Caco-2 (cell line): Measurements from ENCODE around the gene TEX13A. TPM values are rescaled to one million over a fixed set of nuclear protein-coding genes. Genes with fewer than 3 reads are reported as not detected.

Experiments
- BruUV-seq: library from RNA; stranded (reverse); fragments of 400-500 nt; replicated peaks from 2 replicates; lab custom pipeline; 2021; lab: Mats Ljungman, UMichigan
- CTCF ChIA-PET: fragments of 300-600 bp; sonication (Branson Sonifier 250); formaldehyde crosslinking; loops from one replicate; lab custom pipeline; 2022; ENCODE audit warnings: antibody characterized with exemption; lab: Charles Lee
- POLR2A ChIA-PET: fragments of 300-600 bp; sonication (Branson Sonifier 250); formaldehyde crosslinking; loops from one replicate; lab custom pipeline; 2022; ENCODE audit warnings: antibody characterized with exemption; lab: Charles Lee
- DNase-seq, 2 experiments: peaks; one replicate each; pipeline versions ENCODE4 v3.0.0 to v3.0.0-alpha.2; 2020 to 2022
- H3K27me3 ChIP-seq: replicated peaks from 2 replicates; pipeline ENCODE4 v1.6.0; 2011; ENCODE audit warnings: low read length; ENCODE audit not compliant: control insufficient read depth, insufficient read depth
- H3K36me3 ChIP-seq: 2 replicates; pipeline ENCODE4 v1.5.1; 2011; ENCODE audit warnings: low read length; ENCODE audit not compliant: control insufficient read depth, insufficient read depth
- H3K4me1 ChIP-seq: fragments of 250-450 bp; sonication (Bioruptor Pico); 2 replicates; pipeline ENCODE4 v1.5.1; 2020; ENCODE audit warnings: mild to moderate bottlenecking
- H3K4me3 ChIP-seq: 2 replicates; pipeline ENCODE4 v1.5.1; 2011; ENCODE audit warnings: low read depth, mild to moderate bottlenecking, control low read depth, low read length
- H3K9me3 ChIP-seq: fragments of 250-450 bp; sonication (Bioruptor Pico); 2 replicates; pipeline ENCODE4 v1.5.1; 2020; ENCODE audit warnings: mild to moderate bottlenecking, moderate library complexity
- H3K27ac Mint-ChIP-seq: one replicate; pipeline ENCODE4 v1.8.0; 2022; ENCODE audit warnings: mixed read lengths; ENCODE audit not compliant: unreplicated experiment
- H3K27me3 Mint-ChIP-seq: one replicate; pipeline ENCODE4 v1.8.0; 2022; ENCODE audit warnings: mixed read lengths; ENCODE audit not compliant: insufficient read depth, unreplicated experiment
- H3K36me3 Mint-ChIP-seq: one replicate; pipeline ENCODE4 v1.8.0; 2022; ENCODE audit warnings: mild to moderate bottlenecking, mixed read lengths; ENCODE audit not compliant: insufficient read depth, unreplicated experiment
- H3K4me1 Mint-ChIP-seq: one replicate; pipeline ENCODE4 v1.8.0; 2022; ENCODE audit warnings: low read depth, mixed read lengths; ENCODE audit not compliant: unreplicated experiment
- H3K4me3 Mint-ChIP-seq: one replicate; pipeline ENCODE4 v1.8.0; 2022; ENCODE audit warnings: mild to moderate bottlenecking, moderate library complexity, mixed read lengths; ENCODE audit not compliant: unreplicated experiment
- H3K9me3 Mint-ChIP-seq: one replicate; pipeline ENCODE4 v1.8.0; 2022; ENCODE audit warnings: mixed read lengths; ENCODE audit not compliant: unreplicated experiment
- intact Hi-C: fragments of 100-400 bp; cut with micrococcal nuclease; formaldehyde crosslinking; loops from one replicate; pipeline ENCODE4 v1.10.0; 2022; ENCODE audit not compliant: unreplicated experiment
- total RNA-seq: library from RNA; stranded (reverse); gene quantifications from 2 replicates; pipeline ENCODE4 v1.2.3, GENCODE V29; 2022
- TF ChIP-seq, protein P1 (sequence below), 2 experiments: fragments of 200-600 bp in 1 of 2; IDR thresholded peaks; 1 replicate in 1 of 2; 2 replicates in 1 of 2; pipeline versions ENCODE4 v1.5.1 to v1.8.0; 2011 to 2022; ENCODE audit warnings: antibody characterized with exemption in 1 of 2, control low read depth in 1 of 2, inconsistent platforms in 1 of 2, low read depth in 1 of 2, low read length in 1 of 2, mild to moderate bottlenecking in 1 of 2, moderate library complexity in 1 of 2; ENCODE audit not compliant: insufficient read depth in 1 of 2, severe bottlenecking in 1 of 2, unreplicated experiment in 1 of 2

TEX13A gene
- total RNA-seq, 1 experiment from 2014 or later, result not detected

DNA sequence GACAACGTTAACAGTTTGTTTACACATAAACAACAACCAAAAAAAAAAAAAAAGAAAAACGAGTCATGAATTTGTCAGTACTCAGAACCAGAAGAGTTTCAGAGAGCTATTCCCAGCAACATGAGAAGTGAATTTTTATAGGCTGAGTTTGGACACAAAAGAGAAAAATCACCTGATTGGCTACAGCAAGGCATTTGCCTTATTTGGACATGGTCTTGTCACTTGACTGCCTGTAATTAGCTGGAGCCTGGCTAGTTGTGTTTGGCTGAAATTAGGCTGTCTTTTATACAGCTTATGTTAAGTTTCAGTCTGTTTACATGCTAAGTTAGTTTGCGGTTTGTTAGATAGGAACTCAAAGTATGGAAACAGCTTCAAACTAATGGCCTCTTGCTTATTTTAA is 880 bp upstream of the TEX13A start:
- H3K4me1 Mint-ChIP-seq, result no peaks in the 10 kb centered on the region
- no peak for DNase-seq
- no peak overlapping the region for H3K27ac Mint-ChIP-seq
- no peaks in the 10 kb centered on the region for H3K9me3 ChIP-seq
- H3K27me3 Mint-ChIP-seq, result no peaks in the 10 kb centered on the region
- no peak overlapping the region for H3K4me3 Mint-ChIP-seq
- ChIA-PET POLR2A (no interaction called here), CTCF (no interaction called here)
- intact Hi-C loops, result no loop called here
- BruUV-seq, result no TSS peak
- H3K4me1 ChIP-seq, result no peaks in the 10 kb centered on the region
- TF ChIP-seq, protein P1, sequence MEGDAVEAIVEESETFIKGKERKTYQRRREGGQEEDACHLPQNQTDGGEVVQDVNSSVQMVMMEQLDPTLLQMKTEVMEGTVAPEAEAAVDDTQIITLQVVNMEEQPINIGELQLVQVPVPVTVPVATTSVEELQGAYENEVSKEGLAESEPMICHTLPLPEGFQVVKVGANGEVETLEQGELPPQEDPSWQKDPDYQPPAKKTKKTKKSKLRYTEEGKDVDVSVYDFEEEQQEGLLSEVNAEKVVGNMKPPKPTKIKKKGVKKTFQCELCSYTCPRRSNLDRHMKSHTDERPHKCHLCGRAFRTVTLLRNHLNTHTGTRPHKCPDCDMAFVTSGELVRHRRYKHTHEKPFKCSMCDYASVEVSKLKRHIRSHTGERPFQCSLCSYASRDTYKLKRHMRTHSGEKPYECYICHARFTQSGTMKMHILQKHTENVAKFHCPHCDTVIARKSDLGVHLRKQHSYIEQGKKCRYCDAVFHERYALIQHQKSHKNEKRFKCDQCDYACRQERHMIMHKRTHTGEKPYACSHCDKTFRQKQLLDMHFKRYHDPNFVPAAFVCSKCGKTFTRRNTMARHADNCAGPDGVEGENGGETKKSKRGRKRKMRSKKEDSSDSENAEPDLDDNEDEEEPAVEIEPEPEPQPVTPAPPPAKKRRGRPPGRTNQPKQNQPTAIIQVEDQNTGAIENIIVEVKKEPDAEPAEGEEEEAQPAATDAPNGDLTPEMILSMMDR (IDR thresholded peaks at IDR 0.05; ENCODE audit: insufficient read depth in 1 of 2, low read depth in 1 of 2, low read length in 1 of 2, severe bottlenecking in 1 of 2, unreplicated experiment in 1 of 2), result no peak
- H3K36me3 Mint-ChIP-seq, result no peaks in the 10 kb centered on the region
- no peaks in the 10 kb centered on the region for H3K9me3 Mint-ChIP-seq
- H3K27me3 ChIP-seq, result no peaks in the 10 kb centered on the region
- no peaks in the 10 kb centered on the region for H3K36me3 ChIP-seq
- no peak overlapping the region for H3K4me3 ChIP-seq

DNA sequence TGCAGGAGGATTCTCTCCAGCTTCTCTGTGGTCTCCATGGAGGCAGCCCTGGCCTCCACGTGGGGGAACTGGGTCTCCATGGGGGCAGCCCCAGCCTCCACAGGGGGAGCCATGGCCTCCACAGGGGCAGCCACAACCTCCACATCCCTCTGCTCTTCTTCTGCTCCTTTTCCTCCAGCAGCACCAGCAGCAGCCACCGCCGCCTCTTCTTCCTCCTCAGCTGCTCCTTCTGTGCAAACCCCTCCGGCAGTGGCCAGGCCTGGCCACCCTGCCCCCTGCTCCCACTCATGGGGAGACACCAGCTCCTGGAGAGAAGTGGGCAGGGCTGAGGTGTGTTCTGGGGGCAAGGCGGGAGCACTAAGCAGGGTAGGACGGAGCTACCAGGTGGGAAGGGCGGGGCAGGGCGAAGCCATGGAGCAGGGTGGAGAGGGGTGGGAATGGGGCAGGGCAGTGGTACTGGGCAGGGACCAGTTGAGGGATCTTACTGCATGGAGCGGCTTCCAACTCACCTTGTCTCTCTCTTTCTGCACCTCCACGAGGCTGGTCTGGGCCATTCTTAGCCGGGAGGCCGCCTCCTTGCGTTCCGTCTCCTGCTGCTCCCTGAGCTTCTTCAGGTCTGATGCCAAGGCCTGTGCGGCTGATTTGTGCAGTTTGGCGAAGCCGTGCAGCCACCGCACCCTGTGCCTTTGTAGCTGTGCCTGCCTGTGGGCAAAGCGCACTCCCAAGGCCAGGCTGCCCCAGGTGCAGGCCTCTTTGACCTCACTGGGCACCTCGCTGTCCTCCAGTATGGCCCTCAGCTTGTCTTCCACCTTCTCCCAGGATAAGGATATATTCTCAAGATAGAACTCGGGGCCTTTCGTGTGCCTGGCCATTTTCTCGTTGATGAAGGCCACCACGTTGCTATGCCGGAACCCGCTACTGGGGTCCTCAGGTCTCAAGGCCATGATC is 766 bp downstream of the TEX13A start:
- Mint-ChIP-seq H3K4me1 (no peaks in the 10 kb centered on the region), H3K27ac (no peak overlapping the region), H3K27me3 (no peaks in the 10 kb centered on the region), H3K4me3 (no peak overlapping the region), H3K9me3 (no peaks in the 10 kb centered on the region), H3K36me3 (no peaks in the 10 kb centered on the region)
- TF ChIP-seq, protein P1 (IDR thresholded peaks at IDR 0.05; ENCODE audit: insufficient read depth in 1 of 2, low read depth in 1 of 2, low read length in 1 of 2, severe bottlenecking in 1 of 2, unreplicated experiment in 1 of 2), result no peak
- Histone ChIP-seq H3K36me3 (no peaks in the 10 kb centered on the region), H3K9me3 (no peaks in the 10 kb centered on the region), H3K4me3 (no peak overlapping the region), H3K4me1 (no peaks in the 10 kb centered on the region), H3K27me3 (no peaks in the 10 kb centered on the region)
- CTCF ChIA-PET, result no interaction called here
- POLR2A ChIA-PET, result no interaction called here
- no TSS peak for BruUV-seq
- intact Hi-C loops, result no loop called here
- DNase-seq, result no peak

DNA sequence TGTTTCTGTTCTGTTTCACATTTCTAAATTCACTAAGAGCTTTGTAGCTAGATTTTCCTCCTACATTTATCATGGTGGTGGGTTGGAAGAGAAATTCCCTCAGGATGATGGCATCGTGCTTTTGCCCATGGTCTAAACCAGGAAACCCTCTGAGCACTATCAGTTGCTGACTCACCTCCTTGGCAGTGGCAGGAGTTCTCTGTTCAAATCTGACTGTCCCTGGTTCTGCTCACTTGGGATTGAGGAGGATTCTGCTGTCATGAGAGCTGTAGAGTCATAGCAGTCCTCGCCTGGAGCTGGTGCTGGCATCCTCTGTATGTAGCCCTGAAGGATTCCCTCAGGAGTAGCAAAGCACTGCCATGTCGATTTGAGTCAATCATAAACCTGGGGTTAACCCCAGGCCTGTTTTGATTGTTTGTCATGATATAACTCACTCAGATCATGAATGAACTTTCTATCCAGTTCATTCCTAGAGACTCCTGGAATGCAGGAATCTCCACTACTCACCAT is 9.4 kb downstream of the TEX13A start:
- Histone ChIP-seq H3K4me1 (no peaks in the 10 kb centered on the region), H3K4me3 (no peak overlapping the region), H3K36me3 (no peaks in the 10 kb centered on the region), H3K9me3 (no peaks in the 10 kb centered on the region), H3K27me3 (no peaks in the 10 kb centered on the region)
- intact Hi-C loops, result no loop called here
- no peak for DNase-seq
- TF ChIP-seq, protein P1 (IDR thresholded peaks at IDR 0.05; ENCODE audit: insufficient read depth in 1 of 2, low read depth in 1 of 2, low read length in 1 of 2, severe bottlenecking in 1 of 2, unreplicated experiment in 1 of 2), result no peak
- Mint-ChIP-seq H3K9me3 (no peaks in the 10 kb centered on the region), H3K27me3 (no peaks in the 10 kb centered on the region), H3K36me3 (peaks cover 6% of the 10 kb centered on the region), H3K4me1 (peaks cover 6% of the 10 kb centered on the region), H3K4me3 (no peak overlapping the region), H3K27ac (no peak overlapping the region)
- no TSS peak for BruUV-seq
- CTCF ChIA-PET, result no interaction called here
- POLR2A ChIA-PET, result no interaction called here
